Esophagus muscularis mucosa (tissue), 4 donors: ENCODE data around the gene UBE2J2. TPM values are rescaled to one million over a fixed set of nuclear protein-coding genes. Genes with fewer than 3 reads are reported as not detected.

Experiments
- DNase-seq: peaks from one replicate; pipeline ENCODE4 v3.0.0-alpha.2; 2017; ENCODE audit errors: extremely low spot score
- H3K27ac ChIP-seq, 4 donors: fragments of 200-600 bp; sonication (generic); replicated peaks in 1 of 4; 1 replicate in 3 of 4; 2 replicates in 1 of 4; pipeline ENCODE4 v1.5.1; 2016 to 2019; ENCODE audit warnings: mild to moderate bottlenecking in 1 of 4
- H3K27me3 ChIP-seq, 4 donors: fragments of 200-600 bp; sonication (generic); one replicate each; pipeline versions ENCODE4 v1.5.1 to v1.6.0; 2016 to 2019
- H3K36me3 ChIP-seq, 4 donors: fragments of 200-600 bp; sonication (generic); one replicate each; pipeline ENCODE4 v1.5.1; 2016 to 2019
- H3K4me1 ChIP-seq, 4 donors: fragments of 200-600 bp; sonication (generic); one replicate each; pipeline ENCODE4 v1.5.1; 2016 to 2019
- H3K4me3 ChIP-seq, 4 donors: fragments of 200-600 bp; sonication (generic); 1 replicate in 2 of 4; 2 replicates in 2 of 4; pipeline ENCODE4 v1.5.1; 2016 to 2019; ENCODE audit warnings: mild to moderate bottlenecking in 4 of 4, moderate library complexity in 1 of 4
- H3K9me3 ChIP-seq, 4 donors: fragments of 200-600 bp; sonication (generic); 1 replicate in 3 of 4; 2 replicates in 1 of 4; pipeline ENCODE4 v1.5.1; 2016 to 2019
- CTCF ChIP-seq, 3 experiments: fragments of 200-600 bp in 2 of 3; fragments of 450-650 bp in 1 of 3; sonication (generic) in 2 of 3; IDR thresholded peaks; one replicate each; pipeline ENCODE4 v1.5.1; 2017 to 2019; ENCODE audit warnings: antibody characterized with exemption in 3 of 3, mild to moderate bottlenecking in 2 of 3, moderate library complexity in 1 of 3
- EP300 ChIP-seq: sonication (generic); formaldehyde crosslinking; IDR thresholded peaks from one replicate; pipeline ENCODE4 v1.6.1; 2017; ENCODE audit warnings: antibody characterized with exemption
- POLR2A ChIP-seq: fragments of 450-650 bp; IDR thresholded peaks from one replicate; pipeline ENCODE4 v1.6.1; 2017; ENCODE audit warnings: antibody characterized with exemption, moderate library complexity, mild to moderate bottlenecking, low read depth
- POLR2AphosphoS5 ChIP-seq, 2 donors: sonication (generic); formaldehyde crosslinking; IDR thresholded peaks; one replicate each; pipeline ENCODE4 v1.6.1; 2017; ENCODE audit warnings: antibody characterized with exemption in 2 of 2
- WGBS: methylation state at CpG from one replicate; pipeline ENCODE4 v1.1.5; 2018; 5-methylcytosine and 5-hydroxymethylcytosine counted together
- intact Hi-C: fragments of 100-400 bp; cut with DNase I; formaldehyde crosslinking; loops from one replicate; pipeline ENCODE4 v1.15.1; 2023
- total RNA-seq, 4 donors: library from RNA; depleted of rRNA; stranded (reverse); fragments of >200 nt; gene quantifications; one replicate each; pipeline versions ENCODE4 v1.1.0 to v1.2.1, GENCODE V29; 2016

UBE2J2 gene
- total RNA-seq, 4 donors from 2014 or later = 34.9 to 61.4 (median 49.5) TPM

GRCh38 chr1:1272341-1273208 is 1.1 kb downstream of the UBE2J2 start:
- H3K4me1 ChIP-seq = peaks cover 40 to 75% (median 53%) of the 10 kb centered on the region in 4 donors
- no peaks in the 10 kb centered on the region for H3K27me3 ChIP-seq
- intact Hi-C loops = loop anchor here (5.0 kb wide), 1 partner anchor 40 kb away; the partner anchor contains the start of genes B3GALT6 and SDF4
- no peak for DNase-seq
- H3K36me3 ChIP-seq = peaks cover 4 to 18% (median 13%) of the 10 kb centered on the region in 4 donors
- no peak for TF ChIP-seq POLR2A
- no peak for TF ChIP-seq POLR2AphosphoS5 (IDR thresholded peaks at IDR 0.05)
- TF ChIP-seq CTCF (IDR thresholded peaks at IDR 0.05) = no peak
- no peak for TF ChIP-seq EP300
- no peaks in the 10 kb centered on the region for H3K9me3 ChIP-seq
- H3K27ac ChIP-seq = peak overlapping the region; percentile 81 to 92 (median 86)
- H3K4me3 ChIP-seq = peak overlapping the region; percentile 69 to 98 (median 96)
- 62% methylated on average over 23 of the region's 43 CpGs for WGBS

- intact Hi-C loops = loop anchor here (5.0 kb wide), 1 partner anchor 39 kb away; the partner anchor contains the start of genes B3GALT6 and SDF4
- TF ChIP-seq POLR2AphosphoS5 (IDR thresholded peaks at IDR 0.05) = no peak
- TF ChIP-seq POLR2A = no peak
- no peak for TF ChIP-seq CTCF (IDR thresholded peaks at IDR 0.05)
- no peak for TF ChIP-seq EP300
- peaks cover 18 to 36% (median 29%) of the 10 kb centered on the region in 4 donors for H3K36me3 ChIP-seq
- H3K27ac ChIP-seq = no peak overlapping the region
- H3K27me3 ChIP-seq = no peaks in the 10 kb centered on the region
- WGBS = 60% methylated on average over 7 of the region's 7 CpGs
- peak overlapping the region in 2 of 4 donors; percentile 10 for H3K4me3 ChIP-seq
- no peak for DNase-seq
- peaks cover 40 to 76% (median 53%) of the 10 kb centered on the region in 4 donors for H3K4me1 ChIP-seq
- no peaks in the 10 kb centered on the region for H3K9me3 ChIP-seq
Observed at GRCh38 chr1:1270813-1271212, 2.8 kb downstream of the UBE2J2 start.

GRCh38 chr1:1268284-1268682 is 5.4 kb downstream of the UBE2J2 start:
- Histone ChIP-seq H3K36me3 (peaks cover 27 to 61% (median 54%) of the 10 kb centered on the region in 4 donors), H3K4me1 (peaks cover 31 to 66% (median 44%) of the 10 kb centered on the region in 4 donors), H3K27ac (no peak overlapping the region), H3K9me3 (no peaks in the 10 kb centered on the region), H3K27me3 (no peaks in the 10 kb centered on the region), H3K4me3 (no peak overlapping the region)
- DNase-seq = no peak
- TF ChIP-seq CTCF (IDR thresholded peaks at IDR 0.05) (no peak), EP300 (no peak), POLR2A (no peak), POLR2AphosphoS5 (IDR thresholded peaks at IDR 0.05) (no peak)
- 94% methylated on average over 13 of the region's 13 CpGs for WGBS
- intact Hi-C loops = no loop called here

GRCh38 chr1:1267488-1268283 is 6.0 kb downstream of the UBE2J2 start:
- WGBS = 93% methylated on average over 25 of the region's 39 CpGs
- Histone ChIP-seq H3K4me1 (peaks cover 29 to 61% (median 40%) of the 10 kb centered on the region in 4 donors), H3K9me3 (no peaks in the 10 kb centered on the region), H3K4me3 (no peak overlapping the region), H3K36me3 (peaks cover 33 to 67% (median 60%) of the 10 kb centered on the region in 4 donors), H3K27me3 (no peaks in the 10 kb centered on the region), H3K27ac (no peak overlapping the region)
- no peak for TF ChIP-seq EP300
- TF ChIP-seq POLR2A = no peak
- no peak for TF ChIP-seq POLR2AphosphoS5 (IDR thresholded peaks at IDR 0.05)
- no peak for TF ChIP-seq CTCF (IDR thresholded peaks at IDR 0.05)
- no peak for DNase-seq
- intact Hi-C loops = no loop called here
